GM12872 (cell line): Measurements from ENCODE around the gene PIGR.
A peak's percentile ranks its signal among the peaks of the same experiment; 100 is the strongest.

ENCODE experiments used
- CTCF ChIP-seq: IDR thresholded peaks from 3 replicates; pipeline ENCODE4 v1.5.1; 2011; ENCODE audit warnings: low read depth, mild to moderate bottlenecking, low read length, moderate library complexity; ENCODE audit not compliant: insufficient read depth

Gene PIGR

DNA sequence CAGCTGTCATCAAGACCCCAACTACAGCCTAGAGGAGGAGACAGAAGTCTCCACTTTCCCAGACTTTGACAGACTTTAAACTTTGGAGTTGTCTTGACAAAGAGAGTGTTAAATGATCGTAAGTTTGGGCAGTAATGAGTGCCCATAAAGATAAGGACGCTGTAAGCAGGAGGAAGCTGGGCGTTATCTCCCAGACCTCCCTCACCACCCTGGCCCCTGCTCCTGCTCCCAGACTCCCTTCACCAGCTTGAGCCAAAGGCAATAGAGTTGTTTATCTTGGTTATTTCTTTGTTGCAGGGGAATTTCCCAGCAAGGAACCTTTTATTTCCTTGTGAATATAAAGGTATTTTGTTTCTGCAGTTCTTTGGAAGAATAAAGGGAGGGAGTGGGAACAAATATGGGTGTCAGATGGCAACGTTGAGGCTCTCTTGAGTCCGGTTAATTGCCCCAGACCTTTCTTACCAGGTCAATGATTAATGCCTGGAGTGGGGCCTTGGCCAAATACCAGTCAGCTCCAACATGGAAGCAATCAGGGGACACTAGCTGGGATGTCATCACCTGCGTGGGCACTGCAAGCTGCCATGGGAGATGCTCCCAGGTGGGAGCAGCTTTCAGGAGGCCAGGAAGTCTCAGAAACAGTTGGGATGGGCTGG is 4.4 kb downstream of the PIGR start:
- TF ChIP-seq CTCF, result no peak

GRCh38 chr1:206940588-206940936 is 5.7 kb downstream of the PIGR start:
- no peak for TF ChIP-seq CTCF

GRCh38 chr1:206939841-206940587 is 6.3 kb downstream of the PIGR start:
- no peak for TF ChIP-seq CTCF

DNA sequence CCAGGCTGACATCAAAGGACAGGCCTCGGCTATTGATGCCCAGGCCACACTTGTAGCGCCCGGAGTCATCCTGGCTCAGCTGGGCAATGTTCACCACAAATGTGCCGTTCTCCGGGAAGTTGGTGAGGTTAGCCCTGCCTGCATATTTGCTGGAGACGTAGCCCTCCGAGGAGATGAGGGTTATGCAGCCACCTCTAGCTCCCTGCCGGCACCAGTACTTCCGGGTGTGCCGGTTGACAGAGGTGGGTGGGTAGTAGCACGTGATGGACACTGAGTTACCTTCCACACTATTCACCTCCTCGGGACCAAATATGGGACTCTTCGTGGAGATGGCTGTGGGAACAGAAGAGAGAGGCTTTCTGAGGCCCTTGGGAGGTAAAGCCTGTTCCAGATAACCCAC is 7.1 kb downstream of the PIGR start:
- TF ChIP-seq CTCF, result no peak

GRCh38 chr1:206937425-206937824 is 8.8 kb downstream of the PIGR start:
- TF ChIP-seq CTCF, result 0 out of 3 replicates have a peak, but pooled peaks have one; percentile 7

DNA sequence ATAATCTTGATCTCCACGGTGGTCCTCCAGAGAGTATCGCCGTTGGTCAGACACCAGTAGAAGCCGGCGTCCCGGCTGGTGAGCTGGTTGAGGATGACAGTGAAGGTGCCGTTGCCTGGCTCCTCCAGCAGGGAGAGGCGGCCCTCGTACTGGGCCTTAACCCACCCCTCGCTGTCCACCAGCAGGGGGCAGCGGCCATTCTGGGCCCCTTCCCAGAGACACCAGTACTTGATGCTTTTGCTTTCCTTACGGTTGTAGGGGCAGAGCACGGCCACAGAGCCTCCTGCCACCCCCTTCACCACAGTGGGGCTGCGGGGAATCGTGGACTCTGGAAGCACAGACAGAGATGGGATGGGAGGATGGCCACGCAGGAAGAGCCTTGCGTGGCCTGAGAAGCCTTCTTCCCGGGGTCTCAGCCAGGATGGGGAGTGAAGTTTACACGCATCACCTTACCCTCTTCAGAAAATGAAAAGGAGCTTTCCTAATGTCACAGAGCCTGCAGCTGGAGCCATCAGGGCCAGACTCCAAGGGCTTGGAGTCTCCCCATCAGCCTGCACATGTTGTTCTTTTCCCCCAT is 10.7 kb downstream of the PIGR start:
- TF ChIP-seq CTCF, result peak; percentile 77

DNA sequence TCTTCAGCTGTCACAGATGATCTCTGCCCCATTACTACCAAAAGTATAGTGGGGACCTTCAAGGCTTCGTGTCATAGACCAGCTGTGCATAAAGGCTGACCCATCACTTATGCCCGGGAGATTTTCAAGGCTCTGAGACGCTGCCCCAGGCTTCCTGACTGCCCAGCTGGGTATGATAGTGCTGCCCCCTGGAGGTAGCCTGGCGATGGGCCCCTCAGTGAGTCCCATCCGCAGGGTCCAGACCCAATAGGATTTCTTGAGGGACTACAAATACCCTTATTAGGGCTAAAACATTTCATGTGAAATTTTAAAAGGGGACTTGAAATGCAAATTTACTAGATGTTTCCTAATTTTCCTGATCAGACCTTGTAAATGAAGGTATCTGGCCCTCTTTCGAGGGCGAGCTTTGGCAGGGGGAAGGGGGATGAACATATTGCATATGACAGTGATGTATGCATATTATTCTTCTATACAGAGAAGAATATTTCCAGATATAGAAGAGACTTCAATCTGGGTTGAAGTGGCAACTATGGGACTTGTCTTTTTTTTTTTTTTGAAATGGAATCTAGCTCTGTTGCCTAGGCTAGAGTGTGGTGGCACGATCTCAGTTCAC is 12.8 kb downstream of the PIGR start:
- peak; percentile 86 for TF ChIP-seq CTCF
